Neural progenitor cell (in vitro differentiated cells): ENCODE measurements around the gene BOLL.

Experiments used
- EZH2 ChIP-seq: fragments of 200-600 bp; sonication (generic); IDR thresholded peaks from 2 replicates; pipeline ENCODE4 v1.6.1; 2017; ENCODE audit warnings: antibody characterized with exemption, mild to moderate bottlenecking, moderate library complexity
- TF ChIP-seq, protein P1 (sequence below): fragments of 200-600 bp; sonication (generic); IDR thresholded peaks from 2 replicates; pipeline ENCODE4 v1.5.1; 2017; ENCODE audit warnings: antibody characterized with exemption, mild to moderate bottlenecking

DNA sequence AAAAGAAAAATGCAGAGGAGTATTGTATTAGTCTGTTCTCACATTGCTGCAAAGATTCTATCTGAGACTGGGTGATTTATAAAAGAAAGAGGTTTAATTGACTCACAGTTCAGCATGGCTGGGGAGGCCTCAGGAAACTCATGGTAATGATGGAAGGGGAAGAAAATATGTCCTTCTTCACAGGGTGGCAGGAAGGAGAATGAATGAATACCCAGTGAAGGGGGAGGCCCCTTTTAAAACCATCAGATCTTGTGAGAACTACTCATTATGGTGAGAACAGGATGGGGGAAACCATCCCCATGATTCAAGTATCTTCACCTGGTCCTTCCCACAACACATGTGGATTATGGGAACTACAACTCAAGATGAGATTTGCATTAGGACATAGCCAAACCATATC lies 10.2 kb upstream of the BOLL start:
- TF ChIP-seq, protein P1, sequence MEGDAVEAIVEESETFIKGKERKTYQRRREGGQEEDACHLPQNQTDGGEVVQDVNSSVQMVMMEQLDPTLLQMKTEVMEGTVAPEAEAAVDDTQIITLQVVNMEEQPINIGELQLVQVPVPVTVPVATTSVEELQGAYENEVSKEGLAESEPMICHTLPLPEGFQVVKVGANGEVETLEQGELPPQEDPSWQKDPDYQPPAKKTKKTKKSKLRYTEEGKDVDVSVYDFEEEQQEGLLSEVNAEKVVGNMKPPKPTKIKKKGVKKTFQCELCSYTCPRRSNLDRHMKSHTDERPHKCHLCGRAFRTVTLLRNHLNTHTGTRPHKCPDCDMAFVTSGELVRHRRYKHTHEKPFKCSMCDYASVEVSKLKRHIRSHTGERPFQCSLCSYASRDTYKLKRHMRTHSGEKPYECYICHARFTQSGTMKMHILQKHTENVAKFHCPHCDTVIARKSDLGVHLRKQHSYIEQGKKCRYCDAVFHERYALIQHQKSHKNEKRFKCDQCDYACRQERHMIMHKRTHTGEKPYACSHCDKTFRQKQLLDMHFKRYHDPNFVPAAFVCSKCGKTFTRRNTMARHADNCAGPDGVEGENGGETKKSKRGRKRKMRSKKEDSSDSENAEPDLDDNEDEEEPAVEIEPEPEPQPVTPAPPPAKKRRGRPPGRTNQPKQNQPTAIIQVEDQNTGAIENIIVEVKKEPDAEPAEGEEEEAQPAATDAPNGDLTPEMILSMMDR = no peak
- no peak for TF ChIP-seq EZH2
